Activated naive CD8-positive, alpha-beta T cell treated with anti-CD3 and anti-CD28 coated beads for 36 hours (primary cell): ENCODE data around the gene TSPAN2. TPM values are rescaled to one million over a fixed set of nuclear protein-coding genes. Genes with fewer than 3 reads are reported as not detected.

Experiments used
- DNase-seq: peaks from one replicate; pipeline ENCODE4 v3.0.0; 2021
- H3K27ac Mint-ChIP-seq: one replicate; pipeline ENCODE4 v1.8.0; 2022; ENCODE audit warnings: mild to moderate bottlenecking, moderate library complexity, mixed read lengths
- H3K27me3 Mint-ChIP-seq: one replicate; pipeline ENCODE4 v1.8.0; 2022; ENCODE audit warnings: mild to moderate bottlenecking, mixed read lengths
- H3K36me3 Mint-ChIP-seq: one replicate; pipeline ENCODE4 v1.8.0; 2021; ENCODE audit warnings: mild to moderate bottlenecking, mixed read lengths
- H3K4me1 Mint-ChIP-seq: one replicate; pipeline ENCODE4 v1.8.0; 2021; ENCODE audit warnings: mixed read lengths
- H3K4me3 Mint-ChIP-seq: one replicate; pipeline ENCODE4 v1.8.0; 2022; ENCODE audit warnings: mild to moderate bottlenecking, moderate library complexity, mixed read lengths
- H3K9me3 Mint-ChIP-seq: one replicate; pipeline ENCODE4 v1.8.0; 2022; ENCODE audit warnings: mixed read lengths
- total RNA-seq, 2 experiments: library from RNA; stranded (reverse); gene quantifications; one replicate each; pipeline ENCODE4 v1.2.3, GENCODE V29; 2021

Gene TSPAN2
- total RNA-seq, 2 experiments from 2014 or later = 0.16 to 0.26 TPM

DNA sequence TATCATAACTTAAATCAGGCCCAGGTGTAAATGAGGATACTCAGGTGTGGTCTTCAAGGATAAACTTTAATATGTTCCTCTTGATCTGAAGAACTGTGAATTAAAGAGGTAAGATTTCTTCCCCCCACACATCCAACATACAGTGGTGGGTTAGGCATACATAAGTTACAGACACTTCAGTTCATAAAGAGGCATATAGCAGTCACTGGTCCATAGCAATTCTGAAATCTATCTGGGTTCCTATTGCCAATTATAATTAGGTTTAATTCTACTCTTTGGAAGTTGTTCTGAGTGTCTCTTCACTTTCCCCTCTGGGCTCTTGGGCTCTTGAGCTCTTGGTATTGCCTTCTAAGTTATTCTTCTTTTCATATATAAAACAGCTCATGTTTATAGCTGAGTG lies 32.5 kb upstream of the TSPAN2 start:
- peaks cover 13% of the 10 kb centered on the region for H3K27me3 Mint-ChIP-seq
- H3K27ac Mint-ChIP-seq = no peak overlapping the region
- no peak overlapping the region for H3K4me3 Mint-ChIP-seq
- peaks cover 27% of the 10 kb centered on the region for H3K9me3 Mint-ChIP-seq
- peaks cover 11% of the 10 kb centered on the region for H3K36me3 Mint-ChIP-seq
- no peaks in the 10 kb centered on the region for H3K4me1 Mint-ChIP-seq
- no peak for DNase-seq

- H3K4me1 Mint-ChIP-seq = no peaks in the 10 kb centered on the region
- H3K36me3 Mint-ChIP-seq = peaks cover 11% of the 10 kb centered on the region
- H3K27ac Mint-ChIP-seq = no peak overlapping the region
- H3K27me3 Mint-ChIP-seq = peaks cover 13% of the 10 kb centered on the region
- no peak for DNase-seq
- peaks cover 27% of the 10 kb centered on the region for H3K9me3 Mint-ChIP-seq
- H3K4me3 Mint-ChIP-seq = no peak overlapping the region
Observed at GRCh38 chr1:115120296-115120695, 31.0 kb upstream of the TSPAN2 start.

DNA sequence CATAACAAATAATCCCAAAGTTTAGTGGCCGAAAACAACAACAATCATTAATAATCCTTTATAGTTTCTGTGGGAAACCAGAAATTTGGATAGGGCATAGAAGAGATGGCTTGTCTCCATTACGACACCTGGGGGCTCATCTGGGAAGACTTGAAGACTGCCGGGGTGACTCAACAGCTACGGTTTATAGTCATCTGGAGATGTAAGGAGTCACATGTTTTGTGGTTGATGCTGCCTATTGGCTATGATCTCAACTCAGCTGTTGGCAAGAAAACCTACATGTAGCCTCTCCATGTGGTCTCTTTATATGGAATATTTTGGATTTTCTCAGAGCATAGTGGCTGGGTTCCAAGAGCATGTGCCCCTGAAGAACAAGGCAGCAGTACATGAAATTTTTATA lies 29.3 kb upstream of the TSPAN2 start:
- DNase-seq = no peak
- Mint-ChIP-seq H3K9me3 (peaks cover 22% of the 10 kb centered on the region), H3K4me3 (no peak overlapping the region), H3K4me1 (no peaks in the 10 kb centered on the region), H3K27ac (no peak overlapping the region), H3K36me3 (peaks cover 9% of the 10 kb centered on the region), H3K27me3 (peaks cover 9% of the 10 kb centered on the region)

GRCh38 chr1:115118086-115118485 lies 28.8 kb upstream of the TSPAN2 start:
- Mint-ChIP-seq H3K27me3 (peaks cover 9% of the 10 kb centered on the region), H3K27ac (no peak overlapping the region), H3K4me1 (no peaks in the 10 kb centered on the region), H3K36me3 (peaks cover 8% of the 10 kb centered on the region), H3K9me3 (peaks cover 17% of the 10 kb centered on the region), H3K4me3 (no peak overlapping the region)
- no peak for DNase-seq

DNA sequence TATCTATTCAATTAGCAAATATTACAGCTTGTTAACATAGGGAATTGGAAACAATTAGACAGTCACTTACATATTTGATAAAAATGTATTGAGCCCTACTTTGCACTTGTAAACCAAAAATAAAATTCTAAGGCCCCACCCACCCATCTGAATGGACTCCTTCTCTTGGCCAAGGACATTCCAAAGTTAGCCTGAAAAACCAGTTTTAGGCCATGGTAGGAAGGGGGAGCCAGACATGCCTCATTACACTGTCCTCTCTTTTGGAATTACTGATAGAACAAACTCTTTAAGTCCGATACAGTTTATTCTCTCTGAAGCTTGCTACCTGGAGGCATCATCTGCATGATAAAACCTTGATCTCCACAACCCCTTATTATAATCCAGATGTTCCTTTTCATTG lies 28.0 kb upstream of the TSPAN2 start:
- Mint-ChIP-seq H3K36me3 (peaks cover 6% of the 10 kb centered on the region), H3K4me1 (no peaks in the 10 kb centered on the region), H3K27me3 (peaks cover 9% of the 10 kb centered on the region), H3K27ac (no peak overlapping the region), H3K9me3 (peaks cover 15% of the 10 kb centered on the region), H3K4me3 (no peak overlapping the region)
- DNase-seq = no peak

DNA sequence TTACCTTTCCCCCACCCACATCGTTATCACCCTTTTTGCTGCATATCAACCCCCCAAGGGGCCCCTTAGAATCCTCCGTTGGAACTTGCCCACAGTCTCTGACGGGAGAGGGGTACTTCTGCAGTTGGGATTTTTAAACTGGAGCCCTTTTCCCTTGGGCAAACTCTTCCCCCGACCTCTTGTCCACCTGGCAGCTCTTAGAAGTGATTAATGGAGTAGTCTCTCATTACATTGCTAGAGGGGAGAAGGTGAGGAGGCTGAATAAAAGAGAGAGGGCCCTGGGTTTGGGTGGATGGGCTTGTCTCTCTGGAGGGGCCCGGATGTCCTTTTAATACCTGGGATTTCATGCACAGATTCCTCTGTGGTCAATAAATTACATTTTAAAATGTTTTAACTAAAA lies 27.2 kb upstream of the TSPAN2 start:
- Mint-ChIP-seq H3K4me3 (no peak overlapping the region), H3K36me3 (peaks cover 3% of the 10 kb centered on the region), H3K9me3 (peaks cover 8% of the 10 kb centered on the region), H3K27ac (no peak overlapping the region), H3K4me1 (no peaks in the 10 kb centered on the region), H3K27me3 (peaks cover under 1% of the 10 kb centered on the region)
- DNase-seq = no peak

- Mint-ChIP-seq H3K4me1 (no peaks in the 10 kb centered on the region), H3K9me3 (peaks cover 7% of the 10 kb centered on the region), H3K36me3 (peaks cover 2% of the 10 kb centered on the region), H3K27me3 (no peaks in the 10 kb centered on the region), H3K27ac (no peak overlapping the region), H3K4me3 (no peak overlapping the region)
- DNase-seq = no peak
Observed at GRCh38 chr1:115115521-115116161, 26.3 kb upstream of the TSPAN2 start.

DNA sequence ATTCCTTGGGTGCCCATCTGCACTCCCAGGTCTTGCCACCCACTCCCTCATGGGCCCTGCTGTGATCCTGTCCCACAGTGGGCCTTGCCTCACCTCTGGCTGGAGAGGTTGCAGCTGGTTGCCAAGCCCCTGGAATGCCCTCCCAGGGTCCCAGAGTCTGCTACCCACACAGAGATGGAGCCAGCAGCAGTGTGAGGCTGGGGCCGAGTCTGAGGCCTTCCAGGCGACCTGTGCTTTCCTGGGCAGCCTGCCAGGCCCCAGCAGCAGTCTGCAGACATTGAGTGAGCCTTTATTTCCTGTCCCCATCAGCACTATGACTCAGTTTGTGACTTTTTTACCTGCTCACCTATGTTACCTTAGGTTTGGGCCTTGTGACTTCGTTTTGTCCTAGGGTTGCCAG lies 25.0 kb upstream of the TSPAN2 start:
- peak; percentile 13 for DNase-seq
- Mint-ChIP-seq H3K36me3 (no peaks in the 10 kb centered on the region), H3K27ac (no peak overlapping the region), H3K4me3 (no peak overlapping the region), H3K27me3 (no peaks in the 10 kb centered on the region), H3K4me1 (no peaks in the 10 kb centered on the region), H3K9me3 (peaks cover 2% of the 10 kb centered on the region)

DNA sequence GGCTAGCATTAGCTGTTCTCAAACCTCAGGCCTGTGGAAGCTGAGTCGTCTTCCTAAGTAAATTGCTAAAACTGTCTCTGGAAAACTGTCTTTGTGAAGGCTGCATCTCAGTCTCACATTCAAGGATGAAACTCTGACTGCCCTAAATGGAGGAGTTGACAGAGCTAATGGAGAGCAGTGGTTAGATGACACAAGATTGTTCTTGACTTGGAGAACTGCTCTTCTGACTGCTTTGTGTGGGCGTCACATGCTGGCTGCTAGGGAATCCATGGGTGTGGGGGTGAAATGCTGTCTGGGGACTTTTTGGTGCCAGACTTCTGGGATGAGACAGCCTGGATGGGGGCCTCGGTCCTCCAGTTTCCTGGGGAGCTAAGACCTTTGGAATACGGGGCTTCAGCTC lies 24.5 kb upstream of the TSPAN2 start:
- Mint-ChIP-seq H3K4me3 (no peak overlapping the region), H3K27ac (no peak overlapping the region), H3K4me1 (no peaks in the 10 kb centered on the region), H3K36me3 (no peaks in the 10 kb centered on the region), H3K9me3 (peaks cover 2% of the 10 kb centered on the region), H3K27me3 (no peaks in the 10 kb centered on the region)
- DNase-seq = no peak

DNA sequence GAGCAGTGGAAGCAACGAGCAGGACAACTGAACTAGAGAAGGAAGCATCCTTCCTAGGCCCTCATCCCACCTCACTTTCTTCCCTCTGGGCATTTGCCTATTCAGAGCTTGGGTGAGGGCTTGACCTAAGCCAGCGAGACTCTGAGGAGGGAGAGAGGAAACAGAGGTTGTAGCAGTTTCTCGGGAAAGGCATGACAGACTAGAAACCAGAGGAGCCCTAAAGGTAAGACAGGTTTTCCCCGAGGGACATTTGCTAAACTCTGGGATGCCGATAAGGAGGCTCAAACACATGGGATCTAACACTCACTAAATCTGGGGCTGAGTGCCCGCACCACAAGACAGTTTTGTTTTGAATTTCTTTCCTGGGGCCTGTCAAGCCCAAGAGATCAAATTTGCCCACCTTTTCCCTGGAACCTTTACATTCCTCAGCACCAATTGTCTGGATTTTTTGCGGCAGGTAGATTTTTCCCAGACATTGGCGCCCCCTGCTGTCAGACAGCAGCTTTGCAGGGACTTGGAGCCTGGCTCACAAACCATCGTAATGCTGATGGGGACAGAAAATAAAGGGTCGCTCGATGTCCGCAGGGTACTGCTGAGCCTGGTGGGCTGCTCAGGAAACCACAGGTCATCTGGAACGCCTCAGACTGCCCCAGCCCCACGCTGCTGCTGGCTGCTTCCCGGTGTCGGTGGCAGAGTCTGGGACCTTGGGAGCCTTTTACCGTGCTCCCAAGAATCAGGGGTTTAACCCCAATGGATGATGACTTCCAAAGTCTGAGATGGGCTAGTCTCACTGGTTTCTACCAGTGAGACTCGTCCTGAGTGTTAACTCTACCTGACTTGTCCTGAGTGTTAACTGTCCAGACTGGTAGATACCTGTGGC lies 23.4 kb upstream of the TSPAN2 start:
- DNase-seq = peak; percentile 23
- Mint-ChIP-seq H3K36me3 (no peaks in the 10 kb centered on the region), H3K4me3 (no peak overlapping the region), H3K4me1 (no peaks in the 10 kb centered on the region), H3K27me3 (no peaks in the 10 kb centered on the region), H3K27ac (no peak overlapping the region), H3K9me3 (peaks cover 2% of the 10 kb centered on the region)

DNA sequence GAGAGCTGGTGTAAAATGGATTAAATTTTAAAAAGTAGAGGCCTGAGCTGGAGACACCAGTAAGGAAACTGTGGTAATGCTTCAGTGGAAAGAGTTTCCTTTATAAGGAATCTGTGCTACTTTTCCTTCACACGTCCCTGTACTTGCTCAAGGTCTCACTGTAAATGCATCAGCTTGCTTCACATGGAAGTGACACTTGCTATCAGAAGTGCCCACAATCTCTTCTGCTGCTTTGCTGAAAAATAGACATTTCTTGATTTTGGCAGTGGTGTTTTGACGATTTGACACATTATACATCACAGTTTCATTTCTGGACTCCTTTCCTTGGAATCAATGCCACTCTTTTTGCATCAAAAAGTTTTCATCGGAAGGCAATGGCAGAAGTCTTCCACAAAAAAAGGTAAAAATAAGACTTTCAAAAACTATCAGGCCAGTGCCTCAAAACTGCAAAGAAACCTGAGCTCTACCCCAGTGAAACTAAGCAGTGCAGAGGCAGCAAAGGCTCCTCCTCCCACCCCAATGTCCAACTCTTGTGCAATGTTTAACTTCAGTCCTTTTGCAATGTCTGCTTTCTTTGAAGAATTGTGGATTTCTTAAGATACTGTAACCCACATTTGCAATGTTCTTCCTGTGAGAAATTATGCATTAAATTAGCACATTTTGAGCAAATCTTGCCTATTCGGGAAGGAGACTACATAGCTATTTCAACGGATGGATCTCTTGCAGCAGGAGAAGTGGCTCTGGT lies 18.4 kb upstream of the TSPAN2 start:
- DNase-seq = no peak
- no peak overlapping the region for H3K4me3 Mint-ChIP-seq
- no peaks in the 10 kb centered on the region for H3K27me3 Mint-ChIP-seq
- H3K9me3 Mint-ChIP-seq = peaks cover 2% of the 10 kb centered on the region
- H3K27ac Mint-ChIP-seq = no peak overlapping the region
- H3K4me1 Mint-ChIP-seq = no peaks in the 10 kb centered on the region
- no peaks in the 10 kb centered on the region for H3K36me3 Mint-ChIP-seq

GRCh38 chr1:115105831-115106230 lies 16.5 kb upstream of the TSPAN2 start:
- H3K4me1 Mint-ChIP-seq = no peaks in the 10 kb centered on the region

DNA sequence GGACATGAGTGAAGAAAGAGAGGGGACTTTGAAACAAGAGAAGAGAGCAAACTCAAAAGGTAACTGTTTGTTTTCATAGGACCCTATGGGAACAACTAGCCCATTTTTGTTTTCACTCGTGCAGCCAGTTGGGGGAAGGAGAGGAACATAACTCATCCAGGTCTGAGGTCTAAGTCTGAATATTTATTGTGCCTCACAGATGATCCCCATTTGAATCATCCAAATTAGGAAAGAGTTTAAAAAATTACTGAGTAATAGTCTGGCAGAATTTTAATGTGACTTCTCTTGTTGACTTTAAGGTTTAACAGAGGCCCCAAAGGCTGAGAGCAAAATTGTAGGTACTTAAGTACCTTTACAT lies 10.4 kb upstream of the TSPAN2 start:
- no peaks in the 10 kb centered on the region for H3K27me3 Mint-ChIP-seq
- no peaks in the 10 kb centered on the region for H3K36me3 Mint-ChIP-seq
- H3K4me3 Mint-ChIP-seq = peak overlapping the region; percentile 88
- H3K27ac Mint-ChIP-seq = peak overlapping the region; percentile 94
- DNase-seq = no peak
- H3K9me3 Mint-ChIP-seq = no peaks in the 10 kb centered on the region
- peaks cover 29% of the 10 kb centered on the region for H3K4me1 Mint-ChIP-seq

More at GRCh38 chr1:115105831-115106230, 16.5 kb upstream of the TSPAN2 start:
- Mint-ChIP-seq H3K4me3 (no peak overlapping the region), H3K36me3 (no peaks in the 10 kb centered on the region), H3K27ac (no peak overlapping the region), H3K27me3 (no peaks in the 10 kb centered on the region), H3K9me3 (peaks cover 2% of the 10 kb centered on the region)
- DNase-seq = no peak

DNA sequence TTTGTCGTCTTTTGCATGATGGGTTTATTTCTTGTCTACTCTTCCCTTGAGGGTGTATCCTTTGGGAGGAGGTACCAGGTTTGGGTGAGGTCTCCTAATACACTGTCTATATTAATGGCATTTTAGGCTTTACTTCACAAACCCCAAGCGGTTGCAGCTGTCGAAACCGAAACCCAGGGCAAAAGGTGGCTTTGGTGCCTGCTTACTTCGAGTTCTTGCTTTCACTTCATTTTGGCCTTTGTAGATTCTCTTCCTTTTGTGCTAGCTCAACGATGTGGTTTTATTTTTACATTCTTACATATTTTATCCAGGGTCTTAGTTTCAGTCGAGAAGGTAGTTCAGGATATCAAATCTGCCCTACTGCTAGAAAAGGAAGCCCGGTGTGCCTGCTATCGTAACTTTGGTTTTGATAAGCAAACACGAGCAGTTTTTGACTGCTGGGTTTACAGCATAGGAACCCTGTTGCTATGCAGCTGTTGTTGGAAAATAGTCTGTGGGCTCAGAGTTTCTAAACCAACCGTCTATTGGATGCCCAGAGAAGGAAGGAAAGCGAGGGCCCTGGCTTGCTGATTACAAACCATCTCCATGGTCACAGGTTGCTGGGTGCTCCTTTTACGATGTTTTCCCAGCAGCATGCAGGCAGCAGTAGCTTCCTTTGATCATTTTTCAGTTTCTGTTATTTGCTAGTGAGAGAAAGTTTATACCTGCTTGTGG lies 9.8 kb upstream of the TSPAN2 start:
- Mint-ChIP-seq H3K4me1 (peaks cover 29% of the 10 kb centered on the region), H3K27me3 (no peaks in the 10 kb centered on the region), H3K9me3 (no peaks in the 10 kb centered on the region)

DNA sequence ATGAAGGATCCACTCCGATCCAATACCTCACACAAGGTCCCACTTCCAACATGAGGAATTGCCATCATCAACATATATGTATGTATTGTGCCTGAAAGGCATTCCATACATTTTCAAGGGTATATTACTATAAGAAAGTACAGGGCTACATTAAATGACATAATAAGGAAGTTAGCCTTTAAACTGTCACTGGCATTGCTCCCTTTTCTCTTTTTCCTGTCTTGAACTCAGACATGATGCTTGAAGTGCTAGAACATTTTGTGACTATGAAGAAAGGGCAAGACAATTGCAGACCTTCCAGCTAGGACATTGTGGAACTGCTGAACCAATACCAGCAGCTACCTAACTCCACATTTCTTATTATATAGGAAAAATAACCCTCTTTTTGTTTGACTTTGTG lies 2.9 kb upstream of the TSPAN2 start:
- Mint-ChIP-seq H3K4me3 (no peak overlapping the region), H3K4me1 (peaks cover 23% of the 10 kb centered on the region), H3K36me3 (no peaks in the 10 kb centered on the region), H3K9me3 (no peaks in the 10 kb centered on the region), H3K27ac (no peak overlapping the region), H3K27me3 (peaks cover 9% of the 10 kb centered on the region)
- DNase-seq = no peak

More for the DNA sequence above, 9.8 kb upstream of the TSPAN2 start:
- no peaks in the 10 kb centered on the region for H3K36me3 Mint-ChIP-seq
- peak overlapping the region; percentile 88 for H3K4me3 Mint-ChIP-seq
- peak overlapping the region; percentile 94 for H3K27ac Mint-ChIP-seq
- peak; percentile 70 for DNase-seq
